Cardiac fibroblast (primary cell): Measurements from ENCODE around the gene CDK14.

Experiments used
- DNase-seq, 2 donors: peaks; one replicate each; pipeline versions ENCODE4 v3.0.0 to v3.0.0-alpha.2; 2010; ENCODE audit warnings: low read depth in 2 of 2
- H3K4me3 ChIP-seq, 2 donors: replicated peaks in 1 of 2; 1 replicate in 1 of 2; 2 replicates in 1 of 2; pipeline ENCODE4 v1.5.1; 2011; ENCODE audit warnings: low read depth in 2 of 2, low read length in 2 of 2, mild to moderate bottlenecking in 2 of 2, moderate library complexity in 1 of 2
- TF ChIP-seq, protein P1 (sequence below): IDR thresholded peaks from one replicate; pipeline ENCODE4 v1.5.1; 2011; ENCODE audit warnings: low read depth, mild to moderate bottlenecking, low read length, inconsistent platforms

CDK14 gene

DNA sequence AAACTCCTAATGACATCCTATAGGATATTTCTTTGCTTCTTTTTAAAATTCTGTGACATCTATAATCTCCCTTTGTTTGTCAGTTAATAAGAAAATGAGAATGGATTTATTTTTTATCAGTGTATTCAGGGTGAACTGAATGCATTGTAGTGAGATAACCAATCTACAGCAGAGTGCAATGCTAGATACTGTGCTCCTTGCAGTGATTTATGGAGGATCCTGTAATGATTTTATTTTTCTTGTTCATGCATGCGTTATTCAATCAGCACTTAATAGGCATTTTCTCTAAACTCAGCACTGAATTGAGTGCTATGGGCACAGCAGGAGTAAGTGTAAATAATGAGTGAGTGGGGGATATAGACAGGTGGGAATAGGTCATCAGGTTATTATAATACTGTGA, 253.9 kb downstream of the CDK14 start:
- DNase-seq = no peak
- no peak overlapping the region for H3K4me3 ChIP-seq
- TF ChIP-seq, protein P1, sequence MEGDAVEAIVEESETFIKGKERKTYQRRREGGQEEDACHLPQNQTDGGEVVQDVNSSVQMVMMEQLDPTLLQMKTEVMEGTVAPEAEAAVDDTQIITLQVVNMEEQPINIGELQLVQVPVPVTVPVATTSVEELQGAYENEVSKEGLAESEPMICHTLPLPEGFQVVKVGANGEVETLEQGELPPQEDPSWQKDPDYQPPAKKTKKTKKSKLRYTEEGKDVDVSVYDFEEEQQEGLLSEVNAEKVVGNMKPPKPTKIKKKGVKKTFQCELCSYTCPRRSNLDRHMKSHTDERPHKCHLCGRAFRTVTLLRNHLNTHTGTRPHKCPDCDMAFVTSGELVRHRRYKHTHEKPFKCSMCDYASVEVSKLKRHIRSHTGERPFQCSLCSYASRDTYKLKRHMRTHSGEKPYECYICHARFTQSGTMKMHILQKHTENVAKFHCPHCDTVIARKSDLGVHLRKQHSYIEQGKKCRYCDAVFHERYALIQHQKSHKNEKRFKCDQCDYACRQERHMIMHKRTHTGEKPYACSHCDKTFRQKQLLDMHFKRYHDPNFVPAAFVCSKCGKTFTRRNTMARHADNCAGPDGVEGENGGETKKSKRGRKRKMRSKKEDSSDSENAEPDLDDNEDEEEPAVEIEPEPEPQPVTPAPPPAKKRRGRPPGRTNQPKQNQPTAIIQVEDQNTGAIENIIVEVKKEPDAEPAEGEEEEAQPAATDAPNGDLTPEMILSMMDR = no peak

GRCh38 chr7:90850471-90850870, 254.3 kb downstream of the CDK14 start:
- TF ChIP-seq, protein P1 = no peak
- H3K4me3 ChIP-seq = no peak overlapping the region
- DNase-seq = no peak

DNA sequence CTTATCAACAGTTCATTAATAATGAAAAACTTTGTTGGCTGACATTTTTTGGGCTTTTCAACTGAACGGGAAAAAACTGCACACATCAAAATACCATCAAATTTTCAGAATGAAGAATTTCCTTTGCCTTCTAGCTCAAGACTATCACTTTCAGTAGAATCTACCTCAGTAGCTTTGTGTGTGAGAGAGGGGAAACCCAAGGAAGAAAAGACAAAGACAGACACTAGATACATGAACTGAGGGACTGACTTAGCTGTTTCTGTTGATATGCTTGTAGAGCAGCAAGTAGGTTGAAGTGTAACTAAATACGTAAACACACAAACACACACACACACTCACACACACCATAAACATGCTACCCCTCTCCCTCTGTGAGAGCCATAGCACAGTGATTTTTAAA, 257.1 kb downstream of the CDK14 start:
- DNase-seq = no peak
- TF ChIP-seq, protein P1 = no peak
- no peak overlapping the region for H3K4me3 ChIP-seq

DNA sequence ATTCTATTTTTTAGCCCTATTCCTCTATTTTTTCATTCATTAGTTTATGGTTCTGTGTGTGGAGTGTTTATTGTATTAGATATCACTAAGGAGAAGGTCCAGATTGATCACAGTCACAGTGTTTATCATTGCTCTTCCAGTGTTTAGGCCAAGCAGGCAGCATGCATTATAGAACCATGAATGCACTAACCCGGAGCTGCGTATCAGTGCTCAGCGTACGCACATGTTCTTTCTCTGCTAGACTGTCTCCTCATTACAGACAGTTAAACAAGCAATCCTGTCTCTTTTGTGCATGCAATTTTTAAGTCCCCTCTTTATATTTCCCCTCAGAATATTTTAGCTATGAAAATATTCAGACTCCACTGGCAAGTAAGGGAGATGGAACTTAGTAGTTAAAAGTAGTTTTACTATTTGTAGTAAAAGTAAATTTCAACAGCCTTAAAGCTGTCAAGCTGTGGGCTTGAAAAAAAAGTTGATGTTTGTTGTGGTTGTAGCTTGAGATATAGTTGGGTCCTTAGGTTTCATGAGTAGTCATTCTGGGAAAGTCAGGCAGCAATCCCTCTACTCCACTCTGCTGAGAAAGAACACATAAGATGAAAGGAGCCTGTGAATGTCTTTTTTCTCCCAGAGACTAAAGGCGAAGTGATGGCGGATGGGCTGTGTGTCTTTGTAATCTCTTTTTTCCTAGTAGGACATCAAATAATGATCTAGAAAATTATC, 260.4 kb downstream of the CDK14 start:
- no peak overlapping the region for H3K4me3 ChIP-seq
- TF ChIP-seq, protein P1 = no peak
- no peak for DNase-seq

DNA sequence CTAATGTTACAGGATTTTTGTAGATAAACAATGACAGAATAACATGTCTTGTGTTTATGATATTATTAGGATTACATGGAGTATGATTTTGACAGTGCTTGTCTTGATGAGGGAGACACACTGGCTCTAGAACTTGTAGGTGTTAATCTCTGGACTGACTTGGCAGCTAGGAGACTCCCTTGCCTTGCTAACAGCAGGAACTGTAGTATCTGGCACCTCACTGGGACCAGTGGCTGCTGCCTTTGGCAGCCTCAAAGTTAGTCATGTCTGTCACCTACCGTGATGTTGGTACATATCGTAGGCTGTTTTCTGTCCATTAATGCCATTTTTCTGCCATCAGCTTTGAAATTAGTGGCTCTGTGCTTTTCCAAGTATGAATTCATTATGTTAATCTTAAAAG, 261.5 kb downstream of the CDK14 start:
- no peak for DNase-seq
- TF ChIP-seq, protein P1 = no peak
- no peak overlapping the region for H3K4me3 ChIP-seq

- H3K4me3 ChIP-seq = no peak overlapping the region
- DNase-seq = no peak
- TF ChIP-seq, protein P1 = no peak
Observed at GRCh38 chr7:90858546-90858945, 262.4 kb downstream of the CDK14 start.

DNA sequence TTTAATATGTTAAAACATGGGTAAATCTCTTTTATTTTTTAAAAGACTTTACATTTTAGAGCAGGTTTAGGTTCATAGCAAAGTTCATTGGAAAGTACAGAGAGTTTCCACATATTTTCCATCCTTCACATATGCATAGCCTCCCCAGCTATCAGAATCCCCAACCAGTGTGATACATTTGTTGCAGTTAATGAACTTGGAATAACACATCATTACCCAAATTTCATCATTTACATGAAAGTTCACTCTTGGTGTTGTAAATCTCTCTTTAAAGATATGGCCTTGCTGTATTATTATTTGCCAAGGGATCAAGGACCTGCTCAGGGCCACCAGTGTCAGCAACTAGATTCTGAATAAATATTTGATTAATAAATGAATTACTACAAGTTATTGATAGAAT, 263.4 kb downstream of the CDK14 start:
- TF ChIP-seq, protein P1 = no peak
- H3K4me3 ChIP-seq = no peak overlapping the region

More for the DNA sequence above, 263.4 kb downstream of the CDK14 start:
- DNase-seq = no peak
